Inflammatory macrophage (primary cell): Measurements from ENCODE around the gene RYR1.
"Not testable (repeated sequence)": the region's sequence is repeated elsewhere in the genome, so short reads cannot be mapped to it uniquely, and the experiment has no call there.

Experiments
- DNase-seq, 2 donors: peaks; one replicate each; pipeline ENCODE4 v3.0.0-alpha.2; 2020 to 2022

The RYR1 gene

DNA sequence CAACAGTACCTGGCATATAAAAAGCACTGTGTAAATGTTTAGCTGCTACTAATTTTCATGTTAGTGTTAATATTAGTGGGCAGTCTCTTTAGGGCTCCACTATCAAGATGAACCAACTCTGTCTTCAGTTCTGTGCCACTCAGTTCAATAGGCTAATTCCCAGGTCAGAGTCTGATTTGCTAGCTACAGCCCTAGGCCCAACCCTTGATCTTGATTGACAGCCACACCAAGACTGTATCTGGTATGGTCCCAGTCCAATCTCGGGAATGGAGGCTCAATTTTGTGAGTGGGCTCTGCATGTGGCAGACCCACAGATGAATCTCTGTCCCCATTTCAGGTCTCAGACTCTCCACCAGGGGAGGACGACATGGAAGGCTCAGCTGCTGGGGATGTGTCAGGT is 138.2 kb downstream of the RYR1 start:
- DNase-seq: no peak

- DNase-seq: no peak
Observed at GRCh38 chr19:38577826-38578225, 144.3 kb downstream of the RYR1 start.

- DNase-seq: not testable (repeated sequence)
Observed at GRCh38 chr19:38579304-38579703, 145.8 kb downstream of the RYR1 start.

- no peak for DNase-seq
Observed at GRCh38 chr19:38580080-38580479, 146.6 kb downstream of the RYR1 start.

- peak; percentile 7 to 15 for DNase-seq
Observed at GRCh38 chr19:38583219-38583984, 149.9 kb downstream of the RYR1 start.

- no peak for DNase-seq
Observed at GRCh38 chr19:38583985-38584305, 150.5 kb downstream of the RYR1 start.

- DNase-seq: no peak
Observed at GRCh38 chr19:38587562-38587961, 154.1 kb downstream of the RYR1 start.

GRCh38 chr19:38588041-38588440 is 154.6 kb downstream of the RYR1 start:
- DNase-seq: no peak

DNA sequence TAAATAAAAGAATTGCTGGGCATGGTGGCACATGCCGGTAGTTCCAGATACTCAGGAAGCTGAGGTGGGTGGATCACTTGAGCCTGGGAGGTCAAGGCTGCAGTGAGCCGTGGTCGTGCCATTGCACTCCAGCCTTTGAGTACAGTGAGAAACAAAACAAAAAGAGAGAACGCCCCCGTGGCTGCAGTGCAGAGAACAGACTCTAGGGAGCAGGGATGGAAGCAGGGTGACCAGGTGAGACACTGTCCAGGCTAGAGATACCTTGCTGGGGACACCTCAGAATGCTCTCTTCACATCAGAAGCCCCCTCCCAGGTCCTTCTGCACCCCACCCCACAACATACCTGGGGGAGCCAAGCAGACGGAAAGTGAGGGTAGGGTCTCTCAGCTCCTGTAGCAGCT is 159.4 kb downstream of the RYR1 start:
- no peak for DNase-seq

DNA sequence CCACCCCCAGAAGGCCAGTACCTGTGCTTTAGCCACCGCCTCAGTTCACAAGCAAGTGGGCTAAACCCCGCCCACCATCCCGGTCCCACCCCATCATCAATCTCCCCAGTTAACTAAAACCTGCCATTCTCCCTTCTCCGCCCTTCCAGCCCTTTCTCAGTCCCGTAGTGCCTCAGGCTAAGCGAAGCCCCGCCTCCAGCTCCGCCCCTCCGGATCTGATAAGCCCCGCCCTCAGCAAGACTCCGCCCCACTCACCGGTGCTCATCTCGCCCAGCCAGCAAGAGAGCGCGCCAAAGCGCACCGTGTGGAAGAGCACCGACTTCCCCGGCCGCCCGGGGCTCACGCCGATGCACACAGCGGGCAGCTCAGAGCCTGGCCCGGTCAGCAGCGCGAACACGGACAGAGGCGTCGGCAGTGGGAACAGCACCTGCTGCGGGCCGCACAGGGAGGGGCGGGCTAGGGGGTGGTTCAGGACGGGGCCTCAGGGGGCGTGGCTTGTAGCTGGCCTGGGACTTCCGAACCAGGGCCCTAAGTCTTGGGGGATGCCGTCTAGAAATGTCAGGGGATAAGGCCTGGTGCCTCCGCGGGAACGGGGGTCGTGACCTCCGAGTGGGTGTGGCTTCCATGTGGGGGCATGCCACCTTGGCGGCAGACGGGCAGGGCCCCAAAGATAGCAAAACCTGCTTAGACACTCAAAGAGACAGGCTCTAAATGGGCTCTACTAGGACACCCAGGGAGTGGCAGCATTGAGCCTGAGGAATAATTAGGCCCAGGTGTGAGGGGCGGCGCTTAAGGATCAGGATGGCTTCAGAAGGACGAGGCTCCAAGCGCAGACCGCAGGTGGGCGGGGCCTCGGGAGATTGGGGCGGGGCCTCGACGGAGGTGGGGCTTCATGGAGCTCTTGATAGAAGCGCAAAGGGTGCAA is 162.8 kb downstream of the RYR1 start:
- DNase-seq: no peak

DNA sequence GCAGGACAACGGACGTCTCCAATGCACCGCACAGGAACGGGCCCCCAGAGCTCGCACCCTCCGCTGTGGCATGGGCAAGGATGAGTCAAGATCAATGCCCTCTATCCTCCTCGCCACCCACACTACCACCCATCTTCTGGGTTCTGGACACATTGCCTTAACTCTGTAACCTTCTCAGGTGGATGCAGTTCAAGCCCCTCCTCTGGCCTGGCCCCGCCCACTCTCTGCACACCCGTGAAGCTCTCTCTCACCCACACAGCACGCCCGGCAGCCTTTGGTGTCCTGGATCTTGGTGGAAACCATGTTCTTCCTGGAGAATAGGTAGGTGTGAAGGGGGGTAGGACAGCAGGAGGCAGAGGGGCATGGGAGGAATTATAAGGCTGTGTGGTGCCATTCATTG is 163.6 kb downstream of the RYR1 start:
- DNase-seq: no peak

DNA sequence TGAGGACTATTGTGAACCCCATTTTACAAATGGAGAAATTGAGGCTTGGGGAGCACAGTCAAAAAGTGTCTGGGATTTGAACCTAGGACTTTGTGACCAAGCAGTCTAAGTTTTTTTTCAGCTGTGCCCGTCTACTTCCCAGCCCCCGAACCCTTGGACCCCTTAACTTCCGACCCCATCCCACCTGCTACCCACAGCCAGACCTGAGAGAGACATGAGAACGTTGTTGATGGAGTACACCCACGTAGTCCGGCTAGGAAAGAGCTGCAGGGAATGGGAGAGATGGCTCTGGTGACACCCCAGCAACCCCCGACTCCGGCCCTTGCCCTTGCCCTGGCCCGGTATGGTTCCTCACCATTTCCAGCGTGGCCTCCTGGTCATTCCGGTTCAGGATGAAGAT is 166.2 kb downstream of the RYR1 start:
- no peak for DNase-seq

DNA sequence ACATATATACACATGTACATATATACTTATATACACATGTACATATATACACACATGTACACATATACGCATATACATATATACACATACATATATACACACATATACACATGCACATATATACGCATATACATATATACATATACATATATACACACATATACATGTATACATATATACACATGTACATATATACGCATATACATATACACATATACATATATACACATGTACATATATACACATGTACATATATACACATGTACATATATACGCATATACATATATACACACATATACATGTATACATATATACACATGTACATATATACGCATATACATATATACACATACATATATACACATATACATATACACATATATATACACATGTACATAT is 169.4 kb downstream of the RYR1 start:
- DNase-seq: not testable (repeated sequence)

GRCh38 chr19:38606131-38606530 is 172.6 kb downstream of the RYR1 start:
- DNase-seq: no peak

- DNase-seq: no peak
Observed at GRCh38 chr19:38614289-38614688, 180.8 kb downstream of the RYR1 start.

- peak in 1 of 2 donors; percentile 29 for DNase-seq
Observed at GRCh38 chr19:38615007-38615581, 181.6 kb downstream of the RYR1 start.

- DNase-seq: no peak
Observed at GRCh38 chr19:38616265-38616664, 182.8 kb downstream of the RYR1 start.

- no peak for DNase-seq
Observed at GRCh38 chr19:38617283-38617763, 183.8 kb downstream of the RYR1 start.

DNA sequence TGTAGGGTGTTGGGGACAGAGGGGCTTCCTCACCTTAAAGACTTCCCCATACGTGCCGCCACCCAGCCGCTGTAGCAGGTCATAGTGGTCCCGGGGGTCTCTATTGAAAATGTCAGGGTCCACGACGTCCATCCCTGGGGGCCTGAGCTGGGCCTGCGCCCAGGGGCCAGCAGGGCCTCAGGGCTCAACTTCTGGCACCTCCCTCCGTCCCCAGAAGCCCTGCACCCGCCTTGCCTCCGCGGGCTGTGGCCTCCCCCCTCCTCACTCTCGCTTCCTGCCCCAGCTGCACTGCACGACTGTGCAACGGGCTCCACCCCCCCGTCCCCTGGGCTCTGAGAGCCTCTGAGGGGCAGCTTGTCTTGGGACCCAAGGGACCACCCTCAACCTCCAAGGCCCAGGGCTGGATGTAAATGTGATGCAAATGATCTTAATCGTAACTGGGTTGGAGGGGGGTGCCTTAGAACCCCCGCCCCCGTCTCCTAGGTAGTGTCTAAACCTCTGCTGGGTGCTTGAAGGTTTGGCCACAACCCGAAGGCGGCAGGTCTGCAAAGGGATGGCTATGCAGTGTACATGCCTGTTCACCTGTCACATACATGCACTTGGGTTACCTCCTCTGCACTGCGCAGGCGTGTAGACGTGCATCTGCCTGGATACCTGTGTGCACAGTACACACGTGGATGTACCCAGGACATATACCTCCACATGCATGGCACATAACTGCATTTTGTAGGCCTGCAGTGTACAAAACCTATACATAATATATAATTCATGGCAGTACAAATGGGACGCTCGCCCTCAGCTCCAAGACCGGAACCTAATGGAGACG is 184.5 kb downstream of the RYR1 start, which contains the start of gene MAP4K1:
MAP4K1 (minus strand) TSS at position 190 of the 826 bp plus-strand sequence; CDS start at position 132, 58 bp downstream.
- DNase-seq: no peak

DNA sequence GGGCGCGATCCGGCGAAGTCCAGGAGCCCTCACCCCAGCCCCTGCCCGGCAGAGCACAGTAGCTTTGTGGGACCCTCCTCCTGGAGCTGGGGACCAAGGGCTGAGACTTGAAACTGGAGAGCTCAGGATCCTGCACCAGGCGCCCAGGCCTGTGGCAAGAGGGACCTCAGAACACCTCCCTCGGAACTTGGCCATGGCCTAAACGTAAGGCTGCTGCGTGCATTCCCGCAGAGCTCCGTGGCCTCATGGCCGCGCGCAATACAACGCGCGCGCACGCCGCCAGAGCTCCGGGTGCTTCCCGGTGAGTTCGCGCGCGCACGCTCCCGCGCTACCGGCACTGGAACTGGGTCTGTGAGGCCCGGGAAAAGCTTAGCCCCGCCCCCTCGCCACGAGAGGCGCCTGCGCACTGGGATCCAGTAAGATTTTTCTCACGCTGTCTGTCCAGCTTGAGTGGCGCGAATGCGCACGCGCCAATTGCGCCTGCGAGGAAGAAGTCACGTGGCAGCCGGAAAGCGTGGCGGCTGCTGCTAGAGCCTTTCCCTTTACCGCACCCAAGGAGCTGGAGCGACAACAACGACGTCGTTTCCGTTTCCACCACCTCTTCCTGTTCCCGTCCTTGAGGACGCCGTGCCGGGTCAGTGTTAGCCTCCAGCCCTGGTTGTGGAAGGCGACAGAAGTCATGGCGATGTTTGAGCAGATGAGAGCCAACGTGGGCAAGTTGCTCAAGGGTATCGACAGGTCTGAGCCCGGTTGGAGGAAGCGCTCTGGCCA is 185.3 kb downstream of the RYR1 start, which contains the start of gene EIF3K:
EIF3K (plus strand) TSS at position 599 of the 771 bp plus-strand sequence; CDS start at position 680, 81 bp downstream.
- peak; percentile 99 to 100 for DNase-seq
